Spleen (tissue), 11 donors: Measurements from ENCODE around the gene ABCA6. TPM values are rescaled to one million over a fixed set of nuclear protein-coding genes. Genes with fewer than 3 reads are reported as not detected.

Source experiments
- DNase-seq: peaks from one replicate; pipeline ENCODE4 v3.0.0-alpha.2; 2020
- H3K27ac ChIP-seq, 8 donors: fragments of 200-600 bp; sonication (generic) in 7 of 8; 1 replicate in 4 of 8; 2 replicates in 4 of 8; pipeline versions ENCODE4 v1.5.0 to v1.8.0; 2016 to 2021; ENCODE audit warnings: inconsistent platforms in 4 of 8, mild to moderate bottlenecking in 4 of 8, moderate library complexity in 1 of 8
- H3K27me3 ChIP-seq, 7 donors: fragments of 200-600 bp; sonication (generic) in 6 of 7; replicated peaks in 1 of 7; 1 replicate in 4 of 7; 2 replicates in 3 of 7; pipeline versions ENCODE4 v1.5.0 to v1.8.0; 2016 to 2021; ENCODE audit warnings: inconsistent platforms in 3 of 7, mild to moderate bottlenecking in 1 of 7
- H3K36me3 ChIP-seq, 6 donors: fragments of 200-600 bp; sonication (generic) in 5 of 6; 1 replicate in 4 of 6; 2 replicates in 2 of 6; pipeline versions ENCODE4 v1.5.0 to v1.8.0; 2016 to 2021; ENCODE audit warnings: inconsistent platforms in 2 of 6
- H3K4me1 ChIP-seq, 6 donors: fragments of 200-600 bp; sonication (generic) in 5 of 6; 1 replicate in 3 of 6; 2 replicates in 3 of 6; pipeline versions ENCODE4 v1.5.0 to v1.8.0; 2016 to 2021; ENCODE audit warnings: inconsistent platforms in 3 of 6
- H3K4me3 ChIP-seq, 8 donors: fragments of 200-600 bp; sonication (generic) in 7 of 8; 1 replicate in 4 of 8; 2 replicates in 4 of 8; pipeline versions ENCODE4 v1.5.0 to v1.8.0; 2016 to 2021; ENCODE audit warnings: inconsistent platforms in 4 of 8, mild to moderate bottlenecking in 4 of 8, moderate library complexity in 2 of 8
- H3K9me3 ChIP-seq, 8 donors: fragments of 200-600 bp; sonication (generic) in 7 of 8; 1 replicate in 4 of 8; 2 replicates in 4 of 8; pipeline versions ENCODE4 v1.5.0 to v1.8.0; 2016 to 2021; ENCODE audit warnings: inconsistent platforms in 4 of 8
- CTCF ChIP-seq, 11 experiments: fragments of 200-600 bp in 7 of 11; fragments of 450-650 bp in 4 of 11; sonication (generic) in 4 of 11; IDR thresholded peaks in 8 of 11; conservative IDR thresholded peaks in 3 of 11; 1 replicate in 7 of 11; 2 replicates in 4 of 11; pipeline versions ENCODE4 v1.4.0 to v1.8.0; 2016 to 2021; ENCODE audit warnings: antibody characterized with exemption in 11 of 11, inconsistent platforms in 4 of 11, mild to moderate bottlenecking in 1 of 11
- POLR2A ChIP-seq, 3 donors: fragments of 450-650 bp; IDR thresholded peaks; one replicate each; pipeline ENCODE4 v1.5.1; 2017; ENCODE audit warnings: antibody characterized with exemption in 3 of 3, mild to moderate bottlenecking in 1 of 3
- POLR2AphosphoS5 ChIP-seq, 3 donors: sonication (generic); formaldehyde crosslinking; IDR thresholded peaks; one replicate each; pipeline ENCODE4 v1.5.1; 2017; ENCODE audit warnings: antibody characterized with exemption in 3 of 3
- WGBS, 5 donors: extraction: QIAGEN DNeasy Blood & Tissue Kit in 3 of 5; methylation state at CpG; one replicate each; pipeline versions ENCODE4 v1.1.5 to v1.1.7; 2013 to 2018; 5-methylcytosine and 5-hydroxymethylcytosine counted together
- intact Hi-C: fragments of 100-400 bp; cut with DNase I; formaldehyde crosslinking; loops from one replicate; pipeline ENCODE4 v1.15.0; 2023; ENCODE audit warnings: low total_unique reads
- polyA plus RNA-seq, 3 donors: library from polyadenylated mRNA; stranded (reverse); fragments of 200-250 nt; gene quantifications; one replicate each; pipeline ENCODE4 v1.2.1, GENCODE V29; 2013
- total RNA-seq, 7 donors: library from RNA; depleted of rRNA in 3 of 7; stranded (reverse); fragments of >200 nt in 3 of 7; fragmentation: NEBNext Ultra II Directional in 4 of 7; extraction: Animal tissue kit (Norgen Biotek cat#: 25700) in 4 of 7; gene quantifications; one replicate each; pipeline versions ENCODE4 v1.1.0 to v1.2.1, GENCODE V29; 2016 to 2021
- donor health status: healthy with polysubstance abuse.
- donor health status: DM: no; HTN: no; CAD: no; lungs with moderate emphysema.
- donor health status: DM: no; HTN: no; CAD: no.
- donor health status: Bipolar disorder and iron deficiency.
- donor health status: healthy.
- donor health status: DM: no; HTN: no; CAD: no.
- donor health status: DM: yes; HTN: yes; CAD: no.

ABCA6 gene
- total and polyA plus RNA-seq, 10 donors: 2.3 to 23.2 (median 9.6) TPM

GRCh38 chr17:69134112-69134511 lies 7.6 kb downstream of the ABCA6 start:
- Histone ChIP-seq H3K4me3 (no peak overlapping the region), H3K9me3 (peaks cover 0 to 7% (median 0%) of the 10 kb centered on the region in 8 donors), H3K4me1 (no peaks in the 10 kb centered on the region), H3K27ac (no peak overlapping the region), H3K36me3 (no peaks in the 10 kb centered on the region), H3K27me3 (no peaks in the 10 kb centered on the region)
- no peak for DNase-seq
- intact Hi-C loops: no loop called here
- 81 to 91% (median 90%) methylated on average over 3 of the region's 3 CpGs for WGBS, 5 donors
- TF ChIP-seq POLR2AphosphoS5 (IDR thresholded peaks at IDR 0.05) (no peak), CTCF (IDR thresholded peaks at IDR 0.05 in 8 of 11, conservative IDR thresholded peaks at IDR 0.05 in 3 of 11) (no peak), POLR2A (IDR thresholded peaks at IDR 0.05) (no peak)

- H3K27ac ChIP-seq: no peak overlapping the region
- H3K27me3 ChIP-seq: no peaks in the 10 kb centered on the region
- WGBS, 5 donors: 82 to 92% (median 87%) methylated on average over 6 of the region's 6 CpGs
- no peaks in the 10 kb centered on the region for H3K9me3 ChIP-seq
- no peak for DNase-seq
- H3K4me1 ChIP-seq: no peaks in the 10 kb centered on the region
- H3K4me3 ChIP-seq: no peak overlapping the region
- intact Hi-C loops: no loop called here
- TF ChIP-seq POLR2A (IDR thresholded peaks at IDR 0.05) (no peak), CTCF (IDR thresholded peaks at IDR 0.05 in 8 of 11, conservative IDR thresholded peaks at IDR 0.05 in 3 of 11) (no peak), POLR2AphosphoS5 (IDR thresholded peaks at IDR 0.05) (no peak)
- H3K36me3 ChIP-seq: no peaks in the 10 kb centered on the region
Observed at GRCh38 chr17:69130627-69131296, 10.9 kb downstream of the ABCA6 start.

- intact Hi-C loops: loop anchor here (5.0 kb wide), 1 partner anchor 171 kb away; no protein-coding TSS in a partner anchor
- DNase-seq: no peak
- Histone ChIP-seq H3K4me3 (no peak overlapping the region), H3K27ac (no peak overlapping the region), H3K9me3 (no peaks in the 10 kb centered on the region), H3K27me3 (no peaks in the 10 kb centered on the region), H3K4me1 (peaks cover 0 to under 1% (median 0%) of the 10 kb centered on the region in 6 donors), H3K36me3 (no peaks in the 10 kb centered on the region)
- TF ChIP-seq POLR2AphosphoS5 (IDR thresholded peaks at IDR 0.05) (no peak), CTCF (IDR thresholded peaks at IDR 0.05 in 8 of 11, conservative IDR thresholded peaks at IDR 0.05 in 3 of 11) (no peak), POLR2A (IDR thresholded peaks at IDR 0.05) (no peak)
- 90 to 98% (median 93%) methylated on average over 1 of the region's 1 CpG for WGBS, 5 donors
Observed at GRCh38 chr17:69123626-69124025, 18.1 kb downstream of the ABCA6 start.

- TF ChIP-seq POLR2AphosphoS5 (IDR thresholded peaks at IDR 0.05) (no peak), POLR2A (IDR thresholded peaks at IDR 0.05) (no peak), CTCF (IDR thresholded peaks at IDR 0.05 in 8 of 11, conservative IDR thresholded peaks at IDR 0.05 in 3 of 11) (no peak)
- Histone ChIP-seq H3K27me3 (no peaks in the 10 kb centered on the region), H3K4me1 (peaks cover 0 to 15% (median 11%) of the 10 kb centered on the region in 6 donors), H3K27ac (no peak overlapping the region), H3K36me3 (no peaks in the 10 kb centered on the region), H3K9me3 (no peaks in the 10 kb centered on the region), H3K4me3 (no peak overlapping the region)
- 95 to 98% (median 98%) methylated on average over 5 of the region's 5 CpGs for WGBS, 5 donors
- DNase-seq: no peak
- intact Hi-C loops: loop anchor here (5.0 kb wide), 1 partner anchor 170 kb away; no protein-coding TSS in a partner anchor
Observed at GRCh38 chr17:69122065-69122464, 19.6 kb downstream of the ABCA6 start.
